Upper lobe of left lung (tissue), 4 donors: ENCODE results near the gene SGCD.

Source experiments
- EP300 ChIP-seq, 4 donors: sonication (generic); formaldehyde crosslinking; IDR thresholded peaks; one replicate each; pipeline ENCODE4 v1.5.1; 2017; ENCODE audit warnings: antibody characterized with exemption in 4 of 4, control low read depth in 2 of 4
- POLR2A ChIP-seq, 4 donors: fragments of 450-650 bp; IDR thresholded peaks; one replicate each; pipeline ENCODE4 v1.5.1; 2016 to 2017; ENCODE audit warnings: antibody characterized with exemption in 4 of 4, mild to moderate bottlenecking in 2 of 4
- POLR2AphosphoS5 ChIP-seq, 2 donors: sonication (generic); formaldehyde crosslinking; IDR thresholded peaks; one replicate each; pipeline ENCODE4 v1.5.1; 2017; ENCODE audit warnings: antibody characterized with exemption in 2 of 2
- TF ChIP-seq, protein P1 (sequence below), 6 experiments: fragments of 450-650 bp in 4 of 6; fragments of 200-600 bp in 2 of 6; sonication (generic) in 2 of 6; IDR thresholded peaks; one replicate each; pipeline ENCODE4 v1.5.1; 2016 to 2019; ENCODE audit warnings: antibody characterized with exemption in 6 of 6

DNA sequence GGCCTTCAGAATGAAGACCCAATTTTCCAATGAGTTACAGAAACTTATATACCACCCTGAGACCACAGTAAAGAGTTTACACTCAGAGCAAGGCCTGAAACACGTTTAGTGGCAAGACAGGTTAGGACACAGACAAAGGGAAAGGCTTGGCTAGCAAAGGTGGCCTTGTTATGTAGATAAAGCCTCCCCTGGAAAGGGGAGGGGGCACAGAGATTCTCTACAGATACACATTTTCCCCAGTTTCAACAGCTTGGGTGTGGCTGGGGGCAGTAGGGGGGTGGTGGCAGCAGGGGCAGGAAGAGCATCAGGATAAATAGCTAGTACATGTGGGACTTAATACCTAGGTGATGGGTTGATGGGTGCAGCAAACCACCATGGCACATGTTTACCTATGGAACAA lies 471.2 kb downstream of the SGCD start:
- TF ChIP-seq POLR2A (IDR thresholded peaks at IDR 0.05) (no peak), EP300 (IDR thresholded peaks at IDR 0.05) (no peak), POLR2AphosphoS5 (IDR thresholded peaks at IDR 0.05) (no peak)
- TF ChIP-seq, protein P1, sequence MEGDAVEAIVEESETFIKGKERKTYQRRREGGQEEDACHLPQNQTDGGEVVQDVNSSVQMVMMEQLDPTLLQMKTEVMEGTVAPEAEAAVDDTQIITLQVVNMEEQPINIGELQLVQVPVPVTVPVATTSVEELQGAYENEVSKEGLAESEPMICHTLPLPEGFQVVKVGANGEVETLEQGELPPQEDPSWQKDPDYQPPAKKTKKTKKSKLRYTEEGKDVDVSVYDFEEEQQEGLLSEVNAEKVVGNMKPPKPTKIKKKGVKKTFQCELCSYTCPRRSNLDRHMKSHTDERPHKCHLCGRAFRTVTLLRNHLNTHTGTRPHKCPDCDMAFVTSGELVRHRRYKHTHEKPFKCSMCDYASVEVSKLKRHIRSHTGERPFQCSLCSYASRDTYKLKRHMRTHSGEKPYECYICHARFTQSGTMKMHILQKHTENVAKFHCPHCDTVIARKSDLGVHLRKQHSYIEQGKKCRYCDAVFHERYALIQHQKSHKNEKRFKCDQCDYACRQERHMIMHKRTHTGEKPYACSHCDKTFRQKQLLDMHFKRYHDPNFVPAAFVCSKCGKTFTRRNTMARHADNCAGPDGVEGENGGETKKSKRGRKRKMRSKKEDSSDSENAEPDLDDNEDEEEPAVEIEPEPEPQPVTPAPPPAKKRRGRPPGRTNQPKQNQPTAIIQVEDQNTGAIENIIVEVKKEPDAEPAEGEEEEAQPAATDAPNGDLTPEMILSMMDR (IDR thresholded peaks at IDR 0.05) = no peak
